ENCODE measurements around the gene OR52H1. TPM values are rescaled to one million over a fixed set of nuclear protein-coding genes. Genes with fewer than 3 reads are reported as not detected.

OR52H1 gene
- total and polyA plus RNA-seq, 9 of the 15 experiments (the other 6 are each of a cell fraction or from before 2014, with no cell fraction given), result 0.15 TPM; not detected in 8

- TF ChIP-seq ZNF407 (IDR thresholded peaks at IDR 0.05; ENCODE audit: low read depth) (no peak), STAT5B (CRISPR knock-in tag; IDR thresholded peaks at IDR 0.05) (no peak), WHSC1 (IDR thresholded peaks at IDR 0.05; ENCODE audit: low read length) (no peak), ERF (CRISPR knock-in tag; IDR thresholded peaks at IDR 0.05) (no peak), ATF2 (CRISPR knock-in tag; IDR thresholded peaks at IDR 0.05) (no peak), MED1 (CRISPR knock-in tag; IDR thresholded peaks at IDR 0.05; ENCODE audit: borderline replicate concordance) (no peak), HMG20A (CRISPR knock-in tag; conservative IDR thresholded peaks at IDR 0.05) (no peak), ZNF551 (CRISPR knock-in tag; IDR thresholded peaks at IDR 0.05) (no peak), XRCC3 (IDR thresholded peaks at IDR 0.05) (no peak), HNRNPUL1 (IDR thresholded peaks at IDR 0.05; ENCODE audit: low read length) (peak; percentile 23; the same call in 1 of the 2 replicates), HMGN3 (IDR thresholded peaks at IDR 0.05; ENCODE audit: borderline replicate concordance, extremely low read depth, insufficient read length, low read depth, low read length) (no peak), EHMT2 (IDR thresholded peaks at IDR 0.05) (no peak), PRPF4 (IDR thresholded peaks at IDR 0.05; ENCODE audit: insufficient read depth, low read depth, low read length, poor library complexity, severe bottlenecking) (no peak), THAP12 (CRISPR knock-in tag; IDR thresholded peaks at IDR 0.05) (no peak)
- TF ChIP-seq, protein P1, sequence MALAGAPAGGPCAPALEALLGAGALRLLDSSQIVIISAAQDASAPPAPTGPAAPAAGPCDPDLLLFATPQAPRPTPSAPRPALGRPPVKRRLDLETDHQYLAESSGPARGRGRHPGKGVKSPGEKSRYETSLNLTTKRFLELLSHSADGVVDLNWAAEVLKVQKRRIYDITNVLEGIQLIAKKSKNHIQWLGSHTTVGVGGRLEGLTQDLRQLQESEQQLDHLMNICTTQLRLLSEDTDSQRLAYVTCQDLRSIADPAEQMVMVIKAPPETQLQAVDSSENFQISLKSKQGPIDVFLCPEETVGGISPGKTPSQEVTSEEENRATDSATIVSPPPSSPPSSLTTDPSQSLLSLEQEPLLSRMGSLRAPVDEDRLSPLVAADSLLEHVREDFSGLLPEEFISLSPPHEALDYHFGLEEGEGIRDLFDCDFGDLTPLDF (CRISPR knock-in tag; IDR thresholded peaks at IDR 0.05), result no peak
These were observed 43.9 kb downstream of the OR52H1 start (continued) for GRCh38 chr11:5504403-5504921.
